Measurements from ENCODE around the gene BMPR1A. TPM values are rescaled to one million over a fixed set of nuclear protein-coding genes. Genes with fewer than 3 reads are reported as not detected.

The BMPR1A gene
- total RNA-seq, 5 donors from 2014 or later (not counting 1 experiment from before 2014, with no cell fraction given) = 7.8 to 15.0 (median 11.4) TPM

GRCh38 chr10:86889997-86890396 lies 133.6 kb downstream of the BMPR1A start:
- ATAC-seq (replicated peaks in 1 of 4) = no peak
- Histone ChIP-seq H3K27ac (ENCODE audit: low read length) (no peak overlapping the region), H3K4me3 (ENCODE audit: control insufficient read depth in 1 of 2, extremely low read depth in 1 of 2, low read length in 1 of 2) (no peak overlapping the region), H3K9me3 (no peaks in the 10 kb centered on the region), H3K27me3 (replicated peaks in 1 of 2; ENCODE audit: control insufficient read depth in 2 of 2, extremely low read depth in 1 of 2, insufficient read depth in 2 of 2, low read length in 1 of 2) (no peaks in the 10 kb centered on the region), H3K4me1 (ENCODE audit: control insufficient read depth in 1 of 2, extremely low read depth in 1 of 2, insufficient read depth in 2 of 2, low read length in 2 of 2) (no peaks in the 10 kb centered on the region), H3K36me3 (ENCODE audit: control insufficient read depth in 2 of 2, extremely low read depth in 1 of 2, insufficient read depth in 1 of 2, low read length in 1 of 2) (no peaks in the 10 kb centered on the region)
- Mint-ChIP-seq H3K36me3 (peaks cover 26% of the 10 kb centered on the region), H3K4me1 (peaks cover 4 to 5% (median 5%) of the 10 kb centered on the region in 3 donors), H3K4me3 (no peak overlapping the region), H3K27ac (no peak overlapping the region), H3K27me3 (no peaks in the 10 kb centered on the region), H3K9me3 (no peaks in the 10 kb centered on the region)
- ChIA-PET POLR2A (no interaction called here), CTCF (no interaction called here)
- DNase-seq = no peak
- WGBS (ENCODE audit: insufficient coverage) = no CpG with 5 or more reads among the region's 3 CpGs

- Histone ChIP-seq H3K27ac (ENCODE audit: low read length) (no peak overlapping the region), H3K36me3 (ENCODE audit: control insufficient read depth in 2 of 2, extremely low read depth in 1 of 2, insufficient read depth in 1 of 2, low read length in 1 of 2) (peaks cover 0 to 7% of the 10 kb centered on the region in 2 donors), H3K4me3 (ENCODE audit: control insufficient read depth in 1 of 2, extremely low read depth in 1 of 2, low read length in 1 of 2) (no peak overlapping the region), H3K27me3 (replicated peaks in 1 of 2; ENCODE audit: control insufficient read depth in 2 of 2, extremely low read depth in 1 of 2, insufficient read depth in 2 of 2, low read length in 1 of 2) (no peaks in the 10 kb centered on the region), H3K9me3 (no peaks in the 10 kb centered on the region), H3K4me1 (ENCODE audit: control insufficient read depth in 1 of 2, extremely low read depth in 1 of 2, insufficient read depth in 2 of 2, low read length in 2 of 2) (no peaks in the 10 kb centered on the region)
- Mint-ChIP-seq H3K36me3 (peaks cover 5% of the 10 kb centered on the region), H3K27ac (no peak overlapping the region), H3K27me3 (no peaks in the 10 kb centered on the region), H3K4me3 (no peak overlapping the region), H3K4me1 (no peaks in the 10 kb centered on the region), H3K9me3 (no peaks in the 10 kb centered on the region)
- ChIA-PET POLR2A (no interaction called here), CTCF (interaction anchor here in 1 of 2 donors (0.7 to 1.2 kb wide), 2 partner anchors 10 to 205 kb away, joined by 3 read pairs; no protein-coding TSS in a partner anchor)
- 100% methylated on average over 1 of the region's 4 CpGs for whole genome bisulfite sequencing (ENCODE audit: insufficient coverage)
- ATAC-seq (replicated peaks in 1 of 4) (no peak), DNase-seq (no peak)
Measured at GRCh38 chr10:86898511-86898910, 142.1 kb downstream of the BMPR1A start.

DNA sequence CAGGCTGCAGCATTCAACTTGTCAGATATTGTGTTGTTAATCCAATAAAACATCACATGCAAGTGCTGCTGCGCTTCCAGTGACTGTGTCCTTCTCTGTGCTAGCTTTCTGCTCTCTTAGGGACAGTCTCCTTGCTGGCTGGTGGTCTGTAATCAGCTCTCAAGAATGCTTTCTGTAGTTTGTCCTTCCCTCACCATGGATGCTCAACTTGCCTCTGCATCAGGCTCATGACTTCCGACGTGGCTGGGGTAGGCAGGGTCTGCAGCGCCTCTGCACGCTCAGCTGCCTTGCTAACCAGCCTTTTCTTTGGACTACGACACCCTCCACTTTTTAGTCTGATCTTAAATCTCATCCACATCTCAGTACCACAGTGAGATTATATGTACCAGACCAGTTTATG lies 142.7 kb downstream of the BMPR1A start:
- 83% methylated on average over 1 of the region's 6 CpGs for WGBS (ENCODE audit: insufficient coverage)
- no peak overlapping the region for H3K27ac Mint-ChIP-seq
- H3K4me1 Mint-ChIP-seq = no peaks in the 10 kb centered on the region
- CTCF ChIA-PET = interaction anchor here in 1 of 2 donors (0.5 to 1.2 kb wide), 3 partner anchors 10 to 206 kb away, joined by 3 to 4 read pairs (median 3); no protein-coding TSS in a partner anchor
- Histone ChIP-seq H3K36me3 (ENCODE audit: control insufficient read depth in 2 of 2, extremely low read depth in 1 of 2, insufficient read depth in 1 of 2, low read length in 1 of 2) (peaks cover 0 to 7% of the 10 kb centered on the region in 2 donors), H3K9me3 (no peaks in the 10 kb centered on the region), H3K4me3 (ENCODE audit: control insufficient read depth in 1 of 2, extremely low read depth in 1 of 2, low read length in 1 of 2) (no peak overlapping the region), H3K27ac (ENCODE audit: low read length) (no peak overlapping the region), H3K27me3 (replicated peaks in 1 of 2; ENCODE audit: control insufficient read depth in 2 of 2, extremely low read depth in 1 of 2, insufficient read depth in 2 of 2, low read length in 1 of 2) (no peaks in the 10 kb centered on the region), H3K4me1 (ENCODE audit: control insufficient read depth in 1 of 2, extremely low read depth in 1 of 2, insufficient read depth in 2 of 2, low read length in 2 of 2) (no peaks in the 10 kb centered on the region)
- ATAC-seq (replicated peaks in 1 of 4) (no peak), DNase-seq (no peak)
- no peaks in the 10 kb centered on the region for H3K9me3 Mint-ChIP-seq
- no peak overlapping the region for H3K4me3 Mint-ChIP-seq
- H3K27me3 Mint-ChIP-seq = no peaks in the 10 kb centered on the region
- H3K36me3 Mint-ChIP-seq = peaks cover 7% of the 10 kb centered on the region
- POLR2A ChIA-PET = no interaction called here

DNA sequence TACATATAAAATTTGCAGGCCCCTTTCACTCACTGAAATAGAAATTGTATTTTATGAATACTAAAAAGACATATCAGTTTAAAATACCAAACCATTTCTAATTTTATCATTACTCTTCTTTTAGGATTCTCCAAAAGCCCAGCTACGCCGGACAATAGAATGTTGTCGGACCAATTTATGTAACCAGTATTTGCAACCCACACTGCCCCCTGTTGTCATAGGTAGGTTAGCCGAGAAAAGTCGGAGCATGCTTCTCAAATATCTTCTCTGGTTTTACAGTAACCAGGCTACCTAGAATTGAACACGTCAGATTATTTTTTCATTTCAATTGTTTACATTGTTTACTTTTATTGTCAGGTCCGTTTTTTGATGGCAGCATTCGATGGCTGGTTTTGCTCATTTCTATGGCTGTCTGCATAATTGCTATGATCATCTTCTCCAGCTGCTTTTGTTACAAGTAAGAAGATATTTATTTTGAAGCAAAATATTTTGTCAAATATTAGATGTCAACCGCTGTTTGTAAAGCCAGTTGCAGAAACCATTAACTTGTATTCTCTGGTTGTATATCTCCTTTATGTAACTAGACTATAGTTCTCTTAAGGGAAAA lies 143.4 kb downstream of the BMPR1A start:
- CTCF ChIA-PET = interaction anchor here (1.0 to 1.2 kb wide), 3 partner anchors 187 to 211 kb away, joined by 3 to 4 read pairs (median 4); no protein-coding TSS in a partner anchor
- WGBS (ENCODE audit: insufficient coverage) = 6% methylated on average over 3 of the region's 9 CpGs
- H3K4me1 ChIP-seq (ENCODE audit: control insufficient read depth in 1 of 2, extremely low read depth in 1 of 2, insufficient read depth in 2 of 2, low read length in 2 of 2) = no peaks in the 10 kb centered on the region
- H3K27ac Mint-ChIP-seq = no peak overlapping the region
- H3K36me3 ChIP-seq (ENCODE audit: control insufficient read depth in 2 of 2, extremely low read depth in 1 of 2, insufficient read depth in 1 of 2, low read length in 1 of 2) = peaks cover 0 to 7% of the 10 kb centered on the region in 2 donors
- no peaks in the 10 kb centered on the region for H3K4me1 Mint-ChIP-seq
- no peak overlapping the region for H3K4me3 ChIP-seq (ENCODE audit: control insufficient read depth in 1 of 2, extremely low read depth in 1 of 2, low read length in 1 of 2)
- no peak overlapping the region for H3K27ac ChIP-seq (ENCODE audit: low read length)
- DNase-seq (peak in 20 of 35 experiments; percentile 2 to 62 (median 18)), ATAC-seq (replicated peaks in 1 of 4) (peak in 1 of 4 experiments; percentile 35)
- H3K27me3 ChIP-seq (replicated peaks in 1 of 2; ENCODE audit: control insufficient read depth in 2 of 2, extremely low read depth in 1 of 2, insufficient read depth in 2 of 2, low read length in 1 of 2) = no peaks in the 10 kb centered on the region
- H3K4me3 Mint-ChIP-seq = no peak overlapping the region
- peaks cover 12% of the 10 kb centered on the region for H3K36me3 Mint-ChIP-seq
- POLR2A ChIA-PET = interaction anchor here in 1 of 2 donors (0.7 kb wide), 1 partner anchor 111 kb away, joined by 5 read pairs; no protein-coding TSS in a partner anchor
- no peaks in the 10 kb centered on the region for H3K27me3 Mint-ChIP-seq
- no peaks in the 10 kb centered on the region for H3K9me3 Mint-ChIP-seq
- no peaks in the 10 kb centered on the region for H3K9me3 ChIP-seq

- ATAC-seq (replicated peaks in 1 of 4) = no peak
- Histone ChIP-seq H3K9me3 (no peaks in the 10 kb centered on the region), H3K4me1 (ENCODE audit: control insufficient read depth in 1 of 2, extremely low read depth in 1 of 2, insufficient read depth in 2 of 2, low read length in 2 of 2) (no peaks in the 10 kb centered on the region), H3K27me3 (replicated peaks in 1 of 2; ENCODE audit: control insufficient read depth in 2 of 2, extremely low read depth in 1 of 2, insufficient read depth in 2 of 2, low read length in 1 of 2) (no peaks in the 10 kb centered on the region), H3K27ac (ENCODE audit: low read length) (no peak overlapping the region), H3K36me3 (ENCODE audit: control insufficient read depth in 2 of 2, extremely low read depth in 1 of 2, insufficient read depth in 1 of 2, low read length in 1 of 2) (peaks cover 0 to 10% of the 10 kb centered on the region in 2 donors), H3K4me3 (ENCODE audit: control insufficient read depth in 1 of 2, extremely low read depth in 1 of 2, low read length in 1 of 2) (no peak overlapping the region)
- Mint-ChIP-seq H3K27me3 (no peaks in the 10 kb centered on the region), H3K27ac (no peak overlapping the region), H3K9me3 (no peaks in the 10 kb centered on the region), H3K36me3 (peaks cover 20% of the 10 kb centered on the region), H3K4me3 (no peak overlapping the region), H3K4me1 (no peaks in the 10 kb centered on the region)
- ChIA-PET CTCF (interaction anchor here (0.5 to 1.0 kb wide), 5 partner anchors 112 to 1446 kb away, joined by 3 to 6 read pairs (median 4); no protein-coding TSS in a partner anchor), POLR2A (interaction anchor here in 1 of 2 donors (0.7 kb wide), 1 partner anchor 112 kb away, joined by 5 read pairs; no protein-coding TSS in a partner anchor)
- no peak for DNase-seq
- 100% methylated on average over 2 of the region's 2 CpGs for WGBS (ENCODE audit: insufficient coverage)
Measured at GRCh38 chr10:86900955-86901354, 144.5 kb downstream of the BMPR1A start.

DNA sequence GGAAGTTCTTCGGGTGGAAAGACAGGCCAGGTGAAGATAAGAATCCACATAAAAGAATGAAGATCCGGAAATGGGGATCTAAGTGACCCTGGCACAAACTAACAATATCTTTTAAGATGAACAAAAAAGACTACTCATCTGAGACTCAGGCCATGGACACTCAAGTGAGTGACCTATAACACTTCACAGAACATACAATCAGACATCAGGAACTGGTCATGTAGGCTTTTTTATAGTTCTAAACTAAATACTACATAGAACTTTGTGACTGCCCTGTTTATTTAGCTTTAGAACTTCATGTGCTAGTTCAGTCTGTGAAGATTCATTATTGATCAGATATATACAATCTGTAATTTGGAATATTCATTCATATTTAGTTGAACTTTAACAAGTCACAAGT lies 148.2 kb downstream of the BMPR1A start:
- Histone ChIP-seq H3K4me3 (ENCODE audit: control insufficient read depth in 1 of 2, extremely low read depth in 1 of 2, low read length in 1 of 2) (no peak overlapping the region), H3K27ac (ENCODE audit: low read length) (no peak overlapping the region), H3K9me3 (no peaks in the 10 kb centered on the region), H3K36me3 (ENCODE audit: control insufficient read depth in 2 of 2, extremely low read depth in 1 of 2, insufficient read depth in 1 of 2, low read length in 1 of 2) (peaks cover 0 to 10% of the 10 kb centered on the region in 2 donors), H3K27me3 (replicated peaks in 1 of 2; ENCODE audit: control insufficient read depth in 2 of 2, extremely low read depth in 1 of 2, insufficient read depth in 2 of 2, low read length in 1 of 2) (no peaks in the 10 kb centered on the region), H3K4me1 (ENCODE audit: control insufficient read depth in 1 of 2, extremely low read depth in 1 of 2, insufficient read depth in 2 of 2, low read length in 2 of 2) (no peaks in the 10 kb centered on the region)
- H3K27me3 Mint-ChIP-seq = no peaks in the 10 kb centered on the region
- H3K27ac Mint-ChIP-seq = no peak overlapping the region
- ATAC-seq (replicated peaks in 1 of 4) (no peak), DNase-seq (no peak)
- H3K9me3 Mint-ChIP-seq = peaks cover 4 to 5% (median 4%) of the 10 kb centered on the region in 3 donors
- ChIA-PET CTCF (no interaction called here), POLR2A (no interaction called here)
- H3K4me3 Mint-ChIP-seq = no peak overlapping the region
- peaks cover 34% of the 10 kb centered on the region for H3K36me3 Mint-ChIP-seq
- 100% methylated on average over 1 of the region's 2 CpGs for WGBS (ENCODE audit: insufficient coverage)
- no peaks in the 10 kb centered on the region for H3K4me1 Mint-ChIP-seq

All from T-cell (primary cell).